Suprapubic skin (tissue), 4 donors: ENCODE data around the gene PRDM12.

ENCODE experiments used
- EP300 ChIP-seq: sonication (generic); formaldehyde crosslinking; IDR thresholded peaks from one replicate; pipeline ENCODE4 v1.6.1; 2017; ENCODE audit warnings: antibody characterized with exemption
- POLR2A ChIP-seq, 2 donors: fragments of 450-650 bp; IDR thresholded peaks; one replicate each; pipeline ENCODE4 v1.6.1; 2017; ENCODE audit warnings: antibody characterized with exemption in 2 of 2, mild to moderate bottlenecking in 2 of 2, moderate library complexity in 2 of 2
- POLR2AphosphoS5 ChIP-seq, 3 donors: sonication (generic); formaldehyde crosslinking; IDR thresholded peaks; one replicate each; pipeline ENCODE4 v1.6.1; 2017; ENCODE audit warnings: antibody characterized with exemption in 3 of 3
- TF ChIP-seq, protein P1 (sequence below), 2 donors: fragments of 200-600 bp in 1 of 2; fragments of 450-650 bp in 1 of 2; sonication (generic) in 1 of 2; IDR thresholded peaks; one replicate each; pipeline ENCODE4 v1.5.1; 2016 to 2019; ENCODE audit warnings: antibody characterized with exemption in 2 of 2, mild to moderate bottlenecking in 1 of 2, moderate library complexity in 1 of 2

GRCh38 chr9:130627896-130628792, 36.2 kb upstream of the PRDM12 start:
- TF ChIP-seq, protein P1, sequence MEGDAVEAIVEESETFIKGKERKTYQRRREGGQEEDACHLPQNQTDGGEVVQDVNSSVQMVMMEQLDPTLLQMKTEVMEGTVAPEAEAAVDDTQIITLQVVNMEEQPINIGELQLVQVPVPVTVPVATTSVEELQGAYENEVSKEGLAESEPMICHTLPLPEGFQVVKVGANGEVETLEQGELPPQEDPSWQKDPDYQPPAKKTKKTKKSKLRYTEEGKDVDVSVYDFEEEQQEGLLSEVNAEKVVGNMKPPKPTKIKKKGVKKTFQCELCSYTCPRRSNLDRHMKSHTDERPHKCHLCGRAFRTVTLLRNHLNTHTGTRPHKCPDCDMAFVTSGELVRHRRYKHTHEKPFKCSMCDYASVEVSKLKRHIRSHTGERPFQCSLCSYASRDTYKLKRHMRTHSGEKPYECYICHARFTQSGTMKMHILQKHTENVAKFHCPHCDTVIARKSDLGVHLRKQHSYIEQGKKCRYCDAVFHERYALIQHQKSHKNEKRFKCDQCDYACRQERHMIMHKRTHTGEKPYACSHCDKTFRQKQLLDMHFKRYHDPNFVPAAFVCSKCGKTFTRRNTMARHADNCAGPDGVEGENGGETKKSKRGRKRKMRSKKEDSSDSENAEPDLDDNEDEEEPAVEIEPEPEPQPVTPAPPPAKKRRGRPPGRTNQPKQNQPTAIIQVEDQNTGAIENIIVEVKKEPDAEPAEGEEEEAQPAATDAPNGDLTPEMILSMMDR (IDR thresholded peaks at IDR 0.05) = no peak
- no peak for TF ChIP-seq POLR2AphosphoS5 (IDR thresholded peaks at IDR 0.05)
- TF ChIP-seq POLR2A (IDR thresholded peaks at IDR 0.05) = no peak
- no peak for TF ChIP-seq EP300
